ENCODE measurements around the gene C9orf78. TPM values are rescaled to one million over a fixed set of nuclear protein-coding genes. Genes with fewer than 3 reads are reported as not detected.

The C9orf78 gene
- total and polyA plus RNA-seq, 2 of the 8 experiments (the other 6 are each of a cell fraction or from before 2014, with no cell fraction given): 17.4 to 40.6 TPM

GRCh38 chr9:129835128-129835859 lies at the start of gene C9orf78, which contains the start of gene USP20 (continued):
- TF ChIP-seq EP300 (IDR thresholded peaks at IDR 0.05; ENCODE audit: borderline replicate concordance in 1 of 2, low read depth in 2 of 2, low read length in 2 of 2): 0 out of 3 replicates have a peak, but pooled peaks of 1 of the 2 experiments have one; percentile 10
- peak; percentile 94 for TF ChIP-seq KDM4A (IDR thresholded peaks at IDR 0.05; ENCODE audit: low read depth, low read length, severe bottlenecking)
